HCT116 (cell line): ENCODE measurements around the gene CCDC183. TPM values are rescaled to one million over a fixed set of nuclear protein-coding genes. Genes with fewer than 3 reads are reported as not detected.
A peak's percentile ranks its signal among the peaks of the same experiment; 100 is the strongest.
"Not testable (repeated sequence)": the region's sequence is repeated elsewhere in the genome, so short reads cannot be mapped to it uniquely, and the experiment has no call there.

Experiments
- ATAC-seq: fragments of 200-7000 bp; cut with Tn5 transposase; 2 replicates; pipeline ENCODE4 v1.9.1; 2020; ENCODE audit warnings: mild to moderate bottlenecking, moderate library complexity
- BruUV-seq: library from RNA; stranded (reverse); fragments of 400-500 nt; replicated peaks from 2 replicates; lab custom pipeline; 2021; lab: Mats Ljungman, UMichigan
- CTCF ChIA-PET: fragments of 300-600 bp; sonication (Branson Sonifier 250); formaldehyde crosslinking; loops from one replicate; lab custom pipeline; 2021; ENCODE audit warnings: antibody characterized with exemption; lab: Charles Lee
- POLR2A ChIA-PET: fragments of 300-600, 350-600 bp; sonication (Branson Sonifier 250); formaldehyde crosslinking; loops from one replicate; lab custom pipeline; 2021; ENCODE audit warnings: antibody characterized with exemption; lab: Charles Lee
- RAD21 ChIA-PET, 2 experiments: fragments of 300-600 bp; sonication (Branson Sonifier 250); formaldehyde crosslinking; loops; one replicate each; lab custom pipeline; 2023; ENCODE audit warnings: low total read pairs in 2 of 2; ENCODE audit not compliant: uncharacterized antibody in 2 of 2, unreplicated experiment in 2 of 2, low non-redundant PET in 1 of 2; lab: Charles Lee
- DNase-seq: peaks from one replicate; pipeline ENCODE4 v3.0.0-alpha.2; 2010; ENCODE audit warnings: low read depth, low spot score
- H2AFZ ChIP-seq: fragments of 200-600 bp; shearing (Covaris generic), sonication (generic); 2 replicates; pipeline ENCODE4 v1.6.1; 2017; ENCODE audit warnings: low read depth, mixed run types, mixed read lengths, antibody characterized with exemption, low read length; ENCODE audit not compliant: poor library complexity, severe bottlenecking
- H3K27ac ChIP-seq: 2 replicates; pipeline ENCODE4 v1.5.1; 2012; ENCODE audit warnings: low read depth, low read length
- H3K27me3 ChIP-seq: fragments of 200-600 bp; sonication (generic); 2 replicates; pipeline ENCODE4 v1.6.1; 2016; ENCODE audit warnings: mixed run types, low read length, mixed read lengths; ENCODE audit not compliant: insufficient read depth
- H3K36me3 ChIP-seq, 2 experiments: fragments of 200-500 bp in 1 of 2; fragments of 200-600 bp in 1 of 2; sonication (Bioruptor generic) in 1 of 2; sonication (generic) in 1 of 2; 2 replicates each; pipeline versions ENCODE4 v1.5.1 to v1.6.1; 2014 to 2016; ENCODE audit warnings: low read length in 2 of 2, inconsistent platforms in 1 of 2, mixed read lengths in 1 of 2, mixed run types in 1 of 2; ENCODE audit not compliant: insufficient read depth in 2 of 2, control insufficient read depth in 1 of 2
- H3K4me1 ChIP-seq, 2 experiments: fragments of 200-600 bp in 1 of 2; sonication (generic) in 1 of 2; 2 replicates each; pipeline versions ENCODE4 v1.5.1 to v1.6.1; 2012 to 2017; ENCODE audit warnings: low read length in 2 of 2, inconsistent platforms in 1 of 2, mild to moderate bottlenecking in 1 of 2, mixed read lengths in 1 of 2, mixed run types in 1 of 2, moderate library complexity in 1 of 2; ENCODE audit not compliant: insufficient read depth in 2 of 2, control insufficient read depth in 1 of 2
- H3K4me2 ChIP-seq: fragments of 200-600 bp; sonication (generic); 2 replicates; pipeline ENCODE4 v1.6.1; 2017; ENCODE audit warnings: mixed run types, low read length, mixed read lengths
- H3K4me3 ChIP-seq, 2 experiments: fragments of 200-600 bp in 1 of 2; sonication (generic) in 1 of 2; replicated peaks in 1 of 2; 2 replicates each; pipeline ENCODE4 v1.5.1; 2011 to 2016; ENCODE audit warnings: low read length in 2 of 2, control low read depth in 1 of 2, low read depth in 1 of 2, mild to moderate bottlenecking in 1 of 2, mixed read lengths in 1 of 2, mixed run types in 1 of 2
- H3K79me2 ChIP-seq: fragments of 200-600 bp; sonication (generic); 2 replicates; pipeline ENCODE4 v1.6.1; 2017; ENCODE audit warnings: mild to moderate bottlenecking, mixed run types, low read length, moderate library complexity, mixed read lengths; ENCODE audit not compliant: insufficient read depth
- H3K9ac ChIP-seq: fragments of 200-600 bp; sonication (generic); 2 replicates; pipeline ENCODE4 v1.6.1; 2016; ENCODE audit warnings: low read length, mixed read lengths
- H3K9me2 ChIP-seq: fragments of 200-600 bp; sonication (generic), shearing (Covaris generic); 2 replicates; pipeline ENCODE4 v1.6.1; 2017; ENCODE audit warnings: mixed run types, mild to moderate bottlenecking, moderate library complexity; ENCODE audit not compliant: insufficient read depth
- H3K9me3 ChIP-seq, 2 experiments: fragments of 200-500 bp in 1 of 2; fragments of 200-600 bp in 1 of 2; sonication (Bioruptor generic) in 1 of 2; sonication (generic) in 1 of 2; 2 replicates each; pipeline ENCODE4 v1.6.1; 2014 to 2017; ENCODE audit warnings: low read length in 2 of 2, mixed read lengths in 2 of 2, inconsistent platforms in 1 of 2, low read depth in 1 of 2, mild to moderate bottlenecking in 1 of 2, mixed run types in 1 of 2, moderate library complexity in 1 of 2; ENCODE audit not compliant: control insufficient read depth in 1 of 2, insufficient read depth in 1 of 2
- H4K20me1 ChIP-seq: fragments of 200-600 bp; sonication (generic), shearing (Covaris generic); 2 replicates; pipeline ENCODE4 v1.6.1; 2017; ENCODE audit warnings: mixed run types, mild to moderate bottlenecking, moderate library complexity; ENCODE audit not compliant: insufficient read depth
- ELF1 ChIP-seq: IDR thresholded peaks from 2 replicates; pipeline ENCODE4 v1.6.1; 2012; ENCODE audit warnings: low read depth, borderline replicate concordance
- FOSL1 ChIP-seq: IDR thresholded peaks from 2 replicates; pipeline ENCODE4 v1.6.1; 2012; ENCODE audit warnings: low read depth
- ZNF274 ChIP-seq: fragments of 200-500 bp; sonication (Bioruptor generic); IDR thresholded peaks from 2 replicates; pipeline ENCODE4 v1.6.1; 2014; ENCODE audit warnings: mild to moderate bottlenecking, low read depth, low read length, inconsistent platforms
- intact Hi-C: fragments of 100-400 bp; cut with micrococcal nuclease; formaldehyde crosslinking; loops from 2 replicates; pipeline ENCODE4 v1.10.0; 2022
- total RNA-seq: library from RNA; stranded (reverse); gene quantifications from one replicate; pipeline ENCODE4 v1.2.1, GENCODE V29; 2021; ENCODE audit not compliant: unreplicated experiment
- TF ChIP-seq, protein P1 (sequence below), 3 experiments: fragments of 200-600 bp in 1 of 3; sonication (generic) in 1 of 3; IDR thresholded peaks in 2 of 3; conservative IDR thresholded peaks in 1 of 3; 2 replicates each; pipeline ENCODE4 v1.5.1; 2012 to 2017; ENCODE audit warnings: low read depth in 2 of 3, low read length in 2 of 3, antibody characterized with exemption in 1 of 3, borderline replicate concordance in 1 of 3, control low read depth in 1 of 3, mild to moderate bottlenecking in 1 of 3, mixed read lengths in 1 of 3, mixed run types in 1 of 3, moderate library complexity in 1 of 3; ENCODE audit not compliant: insufficient read depth in 1 of 3
- TF ChIP-seq, protein P2 (sequence below): IDR thresholded peaks from 2 replicates; pipeline ENCODE4 v1.6.1; 2012
- TF ChIP-seq, protein P3 (sequence below): IDR thresholded peaks from 2 replicates; pipeline ENCODE4 v1.6.1; 2012; ENCODE audit warnings: low read depth

CCDC183 gene
- total RNA-seq, 1 experiment from 2014 or later, result 2.8 TPM

DNA sequence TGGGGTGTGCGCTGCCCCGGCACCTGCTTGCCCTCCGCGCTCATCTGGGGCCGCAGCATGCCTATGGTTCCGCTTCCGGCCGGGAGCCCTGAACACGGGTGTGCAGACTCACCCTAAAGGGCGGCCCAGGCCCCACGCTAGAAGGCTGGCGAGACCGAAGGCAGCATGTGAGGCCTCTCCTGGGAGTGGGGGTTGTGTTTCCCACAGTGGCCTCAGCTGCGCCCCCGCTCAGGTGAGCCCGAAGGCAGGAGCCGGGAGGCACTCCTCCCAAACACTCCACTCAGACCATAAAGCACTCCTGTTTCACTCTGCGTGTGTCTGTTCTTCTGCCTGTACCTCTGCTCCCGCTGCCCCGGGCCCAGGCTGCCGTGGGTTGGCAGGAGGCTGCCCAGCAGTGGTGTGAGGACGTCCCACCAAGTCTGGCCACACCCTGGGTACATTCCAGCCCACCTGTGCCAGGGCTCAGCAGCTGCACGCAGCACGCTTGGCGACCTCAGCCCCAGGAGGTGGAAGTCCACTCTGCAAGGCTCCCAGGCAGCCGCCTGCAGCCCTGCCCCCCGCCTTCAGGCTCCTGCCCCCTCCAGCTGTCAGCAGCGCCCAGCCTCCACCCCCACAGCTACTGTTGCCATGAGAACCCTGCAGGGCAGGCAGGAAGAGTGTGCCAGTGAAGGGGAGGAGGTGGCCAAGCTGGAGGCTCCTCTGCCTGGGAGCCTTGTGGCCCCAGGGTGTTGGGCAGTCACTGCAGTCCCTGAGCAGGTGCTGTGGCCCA, 44.9 kb downstream of the CCDC183 start:
- no peak overlapping the region for H3K4me3 ChIP-seq
- H3K9ac ChIP-seq, result no peak overlapping the region
- no peaks in the 10 kb centered on the region for H4K20me1 ChIP-seq
- H3K4me2 ChIP-seq, result peak overlapping the region; percentile 85
- ATAC-seq, result peak; percentile 15
- no TSS peak for BruUV-seq
- CTCF ChIA-PET, result interaction anchor here (1.0 to 1.4 kb wide), 3 partner anchors 41 to 137 kb away, joined by 3 to 4 read pairs (median 3); no protein-coding TSS in a partner anchor
- H2AFZ ChIP-seq, result no peak overlapping the region
- no peaks in the 10 kb centered on the region for H3K79me2 ChIP-seq
- TF ChIP-seq, protein P1, sequence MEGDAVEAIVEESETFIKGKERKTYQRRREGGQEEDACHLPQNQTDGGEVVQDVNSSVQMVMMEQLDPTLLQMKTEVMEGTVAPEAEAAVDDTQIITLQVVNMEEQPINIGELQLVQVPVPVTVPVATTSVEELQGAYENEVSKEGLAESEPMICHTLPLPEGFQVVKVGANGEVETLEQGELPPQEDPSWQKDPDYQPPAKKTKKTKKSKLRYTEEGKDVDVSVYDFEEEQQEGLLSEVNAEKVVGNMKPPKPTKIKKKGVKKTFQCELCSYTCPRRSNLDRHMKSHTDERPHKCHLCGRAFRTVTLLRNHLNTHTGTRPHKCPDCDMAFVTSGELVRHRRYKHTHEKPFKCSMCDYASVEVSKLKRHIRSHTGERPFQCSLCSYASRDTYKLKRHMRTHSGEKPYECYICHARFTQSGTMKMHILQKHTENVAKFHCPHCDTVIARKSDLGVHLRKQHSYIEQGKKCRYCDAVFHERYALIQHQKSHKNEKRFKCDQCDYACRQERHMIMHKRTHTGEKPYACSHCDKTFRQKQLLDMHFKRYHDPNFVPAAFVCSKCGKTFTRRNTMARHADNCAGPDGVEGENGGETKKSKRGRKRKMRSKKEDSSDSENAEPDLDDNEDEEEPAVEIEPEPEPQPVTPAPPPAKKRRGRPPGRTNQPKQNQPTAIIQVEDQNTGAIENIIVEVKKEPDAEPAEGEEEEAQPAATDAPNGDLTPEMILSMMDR (IDR thresholded peaks at IDR 0.05 in 2 of 3, conservative IDR thresholded peaks at IDR 0.05 in 1 of 3; ENCODE audit: borderline replicate concordance in 1 of 3, insufficient read depth in 1 of 3, low read depth in 2 of 3, low read length in 2 of 3), result no peak
- TF ChIP-seq, protein P2, sequence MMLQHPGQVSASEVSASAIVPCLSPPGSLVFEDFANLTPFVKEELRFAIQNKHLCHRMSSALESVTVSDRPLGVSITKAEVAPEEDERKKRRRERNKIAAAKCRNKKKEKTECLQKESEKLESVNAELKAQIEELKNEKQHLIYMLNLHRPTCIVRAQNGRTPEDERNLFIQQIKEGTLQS, result no peak
- TF ChIP-seq FOSL1 (no peak), ELF1 (no peak), ZNF274 (no peak)
- TF ChIP-seq, protein P3, sequence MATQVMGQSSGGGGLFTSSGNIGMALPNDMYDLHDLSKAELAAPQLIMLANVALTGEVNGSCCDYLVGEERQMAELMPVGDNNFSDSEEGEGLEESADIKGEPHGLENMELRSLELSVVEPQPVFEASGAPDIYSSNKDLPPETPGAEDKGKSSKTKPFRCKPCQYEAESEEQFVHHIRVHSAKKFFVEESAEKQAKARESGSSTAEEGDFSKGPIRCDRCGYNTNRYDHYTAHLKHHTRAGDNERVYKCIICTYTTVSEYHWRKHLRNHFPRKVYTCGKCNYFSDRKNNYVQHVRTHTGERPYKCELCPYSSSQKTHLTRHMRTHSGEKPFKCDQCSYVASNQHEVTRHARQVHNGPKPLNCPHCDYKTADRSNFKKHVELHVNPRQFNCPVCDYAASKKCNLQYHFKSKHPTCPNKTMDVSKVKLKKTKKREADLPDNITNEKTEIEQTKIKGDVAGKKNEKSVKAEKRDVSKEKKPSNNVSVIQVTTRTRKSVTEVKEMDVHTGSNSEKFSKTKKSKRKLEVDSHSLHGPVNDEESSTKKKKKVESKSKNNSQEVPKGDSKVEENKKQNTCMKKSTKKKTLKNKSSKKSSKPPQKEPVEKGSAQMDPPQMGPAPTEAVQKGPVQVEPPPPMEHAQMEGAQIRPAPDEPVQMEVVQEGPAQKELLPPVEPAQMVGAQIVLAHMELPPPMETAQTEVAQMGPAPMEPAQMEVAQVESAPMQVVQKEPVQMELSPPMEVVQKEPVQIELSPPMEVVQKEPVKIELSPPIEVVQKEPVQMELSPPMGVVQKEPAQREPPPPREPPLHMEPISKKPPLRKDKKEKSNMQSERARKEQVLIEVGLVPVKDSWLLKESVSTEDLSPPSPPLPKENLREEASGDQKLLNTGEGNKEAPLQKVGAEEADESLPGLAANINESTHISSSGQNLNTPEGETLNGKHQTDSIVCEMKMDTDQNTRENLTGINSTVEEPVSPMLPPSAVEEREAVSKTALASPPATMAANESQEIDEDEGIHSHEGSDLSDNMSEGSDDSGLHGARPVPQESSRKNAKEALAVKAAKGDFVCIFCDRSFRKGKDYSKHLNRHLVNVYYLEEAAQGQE, result no peak
- RAD21 ChIA-PET, result no interaction called here
- DNase-seq, result no peak
- no peaks in the 10 kb centered on the region for H3K9me3 ChIP-seq
- no peaks in the 10 kb centered on the region for H3K36me3 ChIP-seq
- H3K27me3 ChIP-seq, result no peaks in the 10 kb centered on the region
- POLR2A ChIA-PET, result no interaction called here
- intact Hi-C loops, result loop anchor here (5.0 to 10.0 kb wide), 2 partner anchors 104 to 196 kb away; partner anchors contain the start of genes C8G and FBXW5
- H3K27ac ChIP-seq, result peak overlapping the region; percentile 70
- H3K9me2 ChIP-seq, result no peaks in the 10 kb centered on the region
- peaks cover 29 to 39% of the 10 kb centered on the region in 2 experiments for H3K4me1 ChIP-seq

DNA sequence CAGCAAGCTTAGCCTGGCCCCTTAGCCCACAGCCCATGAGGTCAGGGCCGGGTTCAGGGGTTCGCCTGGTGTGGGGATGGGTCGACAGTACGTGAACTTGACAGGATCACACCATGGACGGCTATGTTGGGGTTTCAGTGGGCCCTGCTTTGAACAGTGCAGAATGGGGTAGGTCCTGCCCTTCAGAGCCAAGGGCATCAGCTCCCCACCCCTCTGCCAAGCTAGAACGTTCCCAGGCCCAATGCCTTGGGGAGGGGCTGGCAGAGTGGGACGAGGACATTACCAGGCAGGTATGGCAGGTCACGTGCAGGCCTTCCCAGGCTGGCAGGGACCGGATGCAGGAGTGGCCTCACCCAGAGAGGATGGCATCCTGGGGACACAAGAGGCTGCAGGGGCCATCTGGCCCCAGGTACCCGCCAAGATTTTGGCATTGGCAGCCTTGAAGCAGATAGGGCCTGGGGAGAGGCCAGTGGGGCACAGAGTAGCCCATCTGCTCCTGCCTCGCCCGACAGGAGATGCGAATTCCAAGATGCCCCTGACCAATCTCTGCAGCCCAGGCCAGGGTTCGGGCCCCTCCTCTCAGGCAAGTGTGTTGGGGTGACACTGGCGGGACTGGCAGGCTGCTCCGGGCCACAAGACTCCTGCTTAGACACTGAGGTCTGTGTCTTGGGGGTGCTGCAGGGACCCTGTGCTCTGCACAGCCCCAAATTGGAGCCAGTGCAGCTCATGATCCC, 45.7 kb downstream of the CCDC183 start:
- H3K9ac ChIP-seq, BruUV-seq, H3K36me3 ChIP-seq, DNase-seq, H3K79me2 ChIP-seq, H4K20me1 ChIP-seq, H3K9me3 ChIP-seq, H3K27me3 ChIP-seq, RAD21 ChIA-PET, H3K9me2 ChIP-seq, H2AFZ ChIP-seq: not testable (repeated sequence)
- Histone ChIP-seq H3K4me2 (peak overlapping the region; percentile 85), H3K27ac (peak overlapping the region; percentile 70), H3K4me1 (peaks cover 29 to 39% of the 10 kb centered on the region in 2 experiments), H3K4me3 (peak overlapping the region in 1 of 2 experiments; percentile 57; a peak in 3 of 4 replicates)
- POLR2A ChIA-PET, result interaction anchor here (0.9 kb wide), 1 partner anchor 56 kb away, joined by 5 read pairs; no protein-coding TSS in a partner anchor
- intact Hi-C loops, result loop anchor here (5.0 to 10.0 kb wide), 2 partner anchors 103 to 195 kb away; partner anchors contain the start of genes C8G and FBXW5
- CTCF ChIA-PET, result interaction anchor here (0.7 to 1.7 kb wide), 19 partner anchors 11 to 245 kb away, joined by 3 to 12 read pairs (median 3); partner anchors contain the start of genes FUT7, MAN1B1, NPDC1 and PAXX
- ATAC-seq, result peak; percentile 23
